OCI-LY7 (cell line): ENCODE measurements around the gene PRRT4.

Experiments used
- CTCF ChIP-seq: fragments of 200-600 bp; sonication (generic); conservative IDR thresholded peaks from 2 replicates; pipeline ENCODE4 v1.5.1; 2014; ENCODE audit warnings: mild to moderate bottlenecking, antibody characterized with exemption, low read length, moderate library complexity, mixed read lengths
- EZH2phosphoT487 ChIP-seq: fragments of 200-600 bp; sonication (generic); IDR thresholded peaks from 2 replicates; pipeline ENCODE4 v1.6.1; 2018; ENCODE audit warnings: low read depth, borderline replicate concordance, mild to moderate bottlenecking, mixed run types, antibody characterized with exemption, low read length, moderate library complexity, mixed read lengths

- TF ChIP-seq CTCF: no peak
- no peak for TF ChIP-seq EZH2phosphoT487
Measured at GRCh38 chr7:128318691-128319090, 42.8 kb downstream of the PRRT4 start.
